ENCODE results near the gene ISYNA1.

Gene ISYNA1

GRCh38 chr19:18475762-18476331 is 37.9 kb upstream of the ISYNA1 start:
- no peak for DNase-seq
- in situ Hi-C loops (cut with HindIII; ENCODE audit: low pct_ligation_motif_present, low sequenced_read_pairs), result no loop called here
- Histone ChIP-seq H3K36me3 (replicated peaks) (peaks cover 2% of the 10 kb centered on the region), H3K27ac (no peak overlapping the region), H3K27me3 (replicated peaks) (no peaks in the 10 kb centered on the region), H3K4me3 (ENCODE audit: low read depth, low read length) (no peak overlapping the region)
- no peak for TF ChIP-seq CTCF (IDR thresholded peaks at IDR 0.05; ENCODE audit: low read depth, low read length, missing control alignments)

GRCh38 chr19:18475004-18475453 is 37.1 kb upstream of the ISYNA1 start:
- no peak overlapping the region for H3K27ac ChIP-seq
- H3K4me3 ChIP-seq (ENCODE audit: low read depth, low read length), result no peak overlapping the region
- in situ Hi-C loops (cut with HindIII; ENCODE audit: low pct_ligation_motif_present, low sequenced_read_pairs), result no loop called here
- H3K36me3 ChIP-seq (replicated peaks), result peaks cover 4% of the 10 kb centered on the region
- no peak for TF ChIP-seq CTCF (IDR thresholded peaks at IDR 0.05; ENCODE audit: low read depth, low read length, missing control alignments)
- no peaks in the 10 kb centered on the region for H3K27me3 ChIP-seq (replicated peaks)
- no peak for DNase-seq

- Histone ChIP-seq H3K36me3 (replicated peaks) (peaks cover 4% of the 10 kb centered on the region), H3K27me3 (replicated peaks) (no peaks in the 10 kb centered on the region), H3K4me3 (ENCODE audit: low read depth, low read length) (no peak overlapping the region), H3K27ac (no peak overlapping the region)
- no peak for DNase-seq
- in situ Hi-C loops (cut with HindIII; ENCODE audit: low pct_ligation_motif_present, low sequenced_read_pairs), result no loop called here
- TF ChIP-seq CTCF (IDR thresholded peaks at IDR 0.05; ENCODE audit: low read depth, low read length, missing control alignments), result no peak
These were observed 36.5 kb upstream of the ISYNA1 start for GRCh38 chr19:18474366-18474887.

GRCh38 chr19:18473706-18474087 is 35.8 kb upstream of the ISYNA1 start:
- Histone ChIP-seq H3K27me3 (replicated peaks) (no peaks in the 10 kb centered on the region), H3K27ac (no peak overlapping the region), H3K36me3 (replicated peaks) (peaks cover 4% of the 10 kb centered on the region), H3K4me3 (ENCODE audit: low read depth, low read length) (no peak overlapping the region)
- no peak for DNase-seq
- in situ Hi-C loops (cut with HindIII; ENCODE audit: low pct_ligation_motif_present, low sequenced_read_pairs), result no loop called here
- TF ChIP-seq CTCF (IDR thresholded peaks at IDR 0.05; ENCODE audit: low read depth, low read length, missing control alignments), result no peak

- Histone ChIP-seq H3K36me3 (replicated peaks) (peaks cover 4% of the 10 kb centered on the region), H3K27me3 (replicated peaks) (no peaks in the 10 kb centered on the region), H3K27ac (no peak overlapping the region), H3K4me3 (ENCODE audit: low read depth, low read length) (no peak overlapping the region)
- no peak for TF ChIP-seq CTCF (IDR thresholded peaks at IDR 0.05; ENCODE audit: low read depth, low read length, missing control alignments)
- DNase-seq, result no peak
- in situ Hi-C loops (cut with HindIII; ENCODE audit: low pct_ligation_motif_present, low sequenced_read_pairs), result no loop called here
These were observed 35.2 kb upstream of the ISYNA1 start for GRCh38 chr19:18473003-18473705.

Measured in brain microvascular endothelial cell (primary cell).